Cardiac septum (tissue), 1 donor: Measurements from ENCODE around the gene NEMP2. TPM values are rescaled to one million over a fixed set of nuclear protein-coding genes. Genes with fewer than 3 reads are reported as not detected.

ENCODE experiments used
- DNase-seq: peaks from one replicate; pipeline ENCODE4 v3.0.0-alpha.2; 2020; ENCODE audit warnings: low spot score
- intact Hi-C: fragments of 100-400 bp; cut with DNase I; formaldehyde crosslinking; loops from one replicate; pipeline ENCODE4 v1.14.0; 2022
- total RNA-seq: library from RNA; stranded (reverse); fragmentation: NEBNext Ultra II Directional; extraction: Animal tissue kit (Norgen Biotek cat#: 25700); gene quantifications from one replicate; pipeline ENCODE4 v1.2.1, GENCODE V29; 2021
- donor health status: DM: no; HTN: no; CAD: no.

NEMP2 gene
- total RNA-seq, 1 donor from 2014 or later, result 3.6 TPM

DNA sequence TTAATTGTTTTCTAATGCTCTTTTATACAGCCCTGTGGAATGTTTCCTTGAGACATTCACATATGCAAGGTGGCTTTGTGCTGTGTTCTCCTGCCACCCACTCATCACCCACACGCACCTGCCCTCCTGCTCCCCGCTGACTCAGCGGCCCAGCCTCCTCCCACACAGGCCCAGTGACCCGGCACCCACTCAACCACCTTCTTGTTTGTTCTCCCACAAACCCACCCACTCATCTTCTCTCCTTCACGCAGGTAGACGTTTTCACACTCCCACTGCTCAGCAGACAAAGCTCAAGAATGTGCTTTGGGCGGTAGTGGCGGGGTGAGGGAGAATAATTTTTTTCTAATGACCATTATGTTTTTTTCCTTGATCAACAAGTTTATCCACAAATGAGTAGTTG, 28.6 kb upstream of the NEMP2 start:
- DNase-seq, result no peak
- intact Hi-C loops, result no loop called here

DNA sequence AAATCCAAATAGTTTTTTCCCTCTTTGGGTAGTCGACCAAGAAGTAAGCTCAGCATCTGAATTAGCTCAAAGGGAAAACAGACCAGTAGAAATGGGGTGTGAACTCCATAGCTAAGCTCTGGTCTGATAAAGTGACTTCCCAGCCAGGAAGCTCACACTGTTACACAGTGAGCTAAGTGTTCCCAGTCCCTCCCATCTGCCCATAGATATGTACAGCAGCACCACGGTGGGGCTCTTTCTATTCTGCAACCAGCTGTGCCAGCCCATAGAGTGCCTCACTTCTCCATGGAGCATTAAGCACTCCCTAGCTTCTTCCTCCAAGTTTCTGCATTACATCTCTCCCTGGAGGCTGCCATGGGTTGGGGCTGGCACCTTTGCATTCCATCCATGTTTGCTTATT, 27.6 kb upstream of the NEMP2 start:
- DNase-seq, result no peak
- intact Hi-C loops, result no loop called here

DNA sequence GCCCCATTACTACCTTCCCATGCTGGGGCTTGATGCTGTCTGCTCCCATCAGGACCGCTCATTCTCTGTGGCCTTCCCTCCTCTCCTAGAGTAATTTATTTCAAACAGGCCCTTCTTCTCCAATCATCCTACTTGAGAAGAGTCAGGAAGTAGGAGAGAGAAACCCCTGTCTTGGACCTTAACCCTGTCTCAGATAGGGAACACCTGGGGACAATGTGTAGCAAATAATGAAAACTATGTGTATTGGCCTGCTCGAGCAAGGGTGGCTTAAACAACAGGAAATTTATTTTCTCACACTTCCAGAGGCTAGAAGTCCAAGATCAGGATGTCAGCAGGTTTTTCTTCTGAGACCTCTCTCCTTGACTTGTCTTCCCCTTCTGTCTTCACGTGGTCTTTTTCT, 26.6 kb upstream of the NEMP2 start:
- no peak for DNase-seq
- intact Hi-C loops, result no loop called here

DNA sequence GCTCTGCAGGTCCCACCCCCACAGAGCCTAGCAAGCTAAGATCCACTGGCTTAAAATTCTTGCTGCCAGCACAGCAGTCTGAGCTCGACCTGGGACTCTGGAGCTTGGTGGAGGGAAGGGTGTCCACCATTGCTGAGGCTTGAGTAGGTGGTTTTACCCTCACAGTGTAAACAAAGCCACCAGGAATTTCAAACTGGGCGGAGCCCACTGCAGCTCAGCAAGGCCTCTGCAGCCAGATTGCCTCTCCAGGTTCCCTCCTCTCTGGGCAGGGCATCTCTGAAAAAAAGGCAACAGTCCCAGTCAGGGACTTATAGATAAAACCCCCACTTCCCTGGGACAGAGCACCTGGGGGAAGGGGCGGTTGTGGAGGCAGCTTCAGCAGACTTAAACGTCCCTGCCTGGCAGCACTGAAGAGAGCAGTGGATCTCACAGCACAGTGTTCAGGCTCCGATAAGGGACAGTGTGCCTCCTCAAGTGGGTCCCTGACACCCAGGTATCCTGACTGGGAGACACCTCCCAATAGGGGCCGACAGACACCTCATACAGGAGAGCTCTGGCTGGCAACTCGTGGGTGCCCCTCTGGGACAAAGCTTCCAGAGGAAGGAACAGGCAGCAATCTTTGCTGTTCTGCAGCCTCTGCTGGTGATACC, 20.0 kb upstream of the NEMP2 start:
- intact Hi-C loops, result no loop called here

DNA sequence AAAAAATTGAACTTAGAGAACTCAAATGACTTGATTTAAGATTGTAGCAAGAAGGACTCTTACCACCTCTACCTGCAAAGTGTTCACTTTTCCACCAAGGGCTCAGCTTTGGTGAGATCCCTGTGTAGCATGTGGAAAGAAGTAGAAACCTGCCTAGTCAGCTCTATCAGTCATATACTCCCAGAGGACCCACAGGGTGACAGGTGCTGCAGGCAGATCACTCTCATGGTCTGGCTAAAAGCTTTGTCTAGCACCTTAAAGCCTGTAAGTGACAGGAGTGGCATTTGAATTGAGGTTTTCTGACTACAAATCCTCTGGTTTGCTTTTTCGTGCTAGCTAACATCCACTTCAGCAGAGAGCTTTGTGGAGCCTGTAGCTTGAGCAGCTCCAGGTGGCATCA, 18.7 kb upstream of the NEMP2 start:
- no peak for DNase-seq
- intact Hi-C loops, result no loop called here

More for the DNA sequence above, 20.0 kb upstream of the NEMP2 start:
- no peak for DNase-seq

DNA sequence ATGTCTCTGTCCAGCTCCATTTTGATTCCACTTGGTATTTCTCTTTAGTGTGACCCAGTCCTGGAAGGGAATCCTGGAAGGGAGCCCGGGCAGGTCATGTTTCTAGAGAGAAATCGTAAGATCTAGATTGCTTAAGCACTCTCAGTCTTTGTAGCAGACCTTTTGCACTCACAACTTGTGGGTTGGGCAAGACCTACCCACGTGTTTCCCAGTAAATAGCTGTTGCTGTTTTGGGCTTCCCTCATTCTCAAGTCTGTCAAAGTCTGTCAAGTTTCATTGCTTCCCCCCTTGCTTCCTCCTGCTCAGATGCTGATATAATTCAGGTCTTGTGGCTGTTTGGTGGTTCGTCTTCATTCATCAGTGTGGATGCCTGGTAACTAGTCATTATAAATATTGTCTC, 17.4 kb upstream of the NEMP2 start:
- DNase-seq, result no peak
- intact Hi-C loops, result no loop called here

DNA sequence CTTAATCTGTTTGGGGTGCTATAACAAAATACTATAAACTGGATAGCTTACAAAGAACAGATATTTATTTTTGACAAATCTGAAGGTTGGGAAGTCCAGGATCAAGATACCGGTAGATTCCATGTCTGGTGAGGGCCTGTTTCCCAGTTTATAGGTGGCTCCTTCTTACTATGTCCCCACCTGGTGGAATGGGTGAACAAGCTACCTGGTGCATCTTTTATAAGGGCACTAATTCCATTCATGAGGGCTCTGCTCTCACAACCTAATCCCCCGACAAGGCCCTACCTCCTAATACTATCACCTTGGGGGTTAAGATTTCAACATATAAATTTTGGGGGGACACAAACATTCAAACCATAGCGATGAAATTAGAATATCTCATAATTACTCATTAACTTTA, 15.6 kb upstream of the NEMP2 start:
- intact Hi-C loops, result no loop called here
- no peak for DNase-seq

DNA sequence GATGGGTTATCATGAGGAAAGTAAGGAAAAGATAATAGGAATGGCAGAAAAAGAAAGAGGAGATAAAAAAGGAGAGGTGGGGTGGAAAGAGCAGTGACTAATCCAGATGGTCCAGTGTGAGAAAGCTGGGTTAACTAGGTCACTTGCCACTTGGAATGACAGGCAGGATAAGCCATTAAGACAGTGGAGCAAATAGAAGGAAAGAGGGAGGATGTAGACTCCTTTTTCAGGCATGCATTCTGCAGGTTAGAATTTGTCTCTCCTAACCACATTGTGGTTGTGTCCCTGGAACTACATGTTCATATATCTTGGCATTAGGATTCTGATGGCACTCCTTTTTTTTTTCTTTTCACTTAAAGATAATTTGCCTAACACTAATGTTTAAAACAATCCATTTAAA, 13.4 kb upstream of the NEMP2 start:
- no peak for DNase-seq
- intact Hi-C loops, result no loop called here

DNA sequence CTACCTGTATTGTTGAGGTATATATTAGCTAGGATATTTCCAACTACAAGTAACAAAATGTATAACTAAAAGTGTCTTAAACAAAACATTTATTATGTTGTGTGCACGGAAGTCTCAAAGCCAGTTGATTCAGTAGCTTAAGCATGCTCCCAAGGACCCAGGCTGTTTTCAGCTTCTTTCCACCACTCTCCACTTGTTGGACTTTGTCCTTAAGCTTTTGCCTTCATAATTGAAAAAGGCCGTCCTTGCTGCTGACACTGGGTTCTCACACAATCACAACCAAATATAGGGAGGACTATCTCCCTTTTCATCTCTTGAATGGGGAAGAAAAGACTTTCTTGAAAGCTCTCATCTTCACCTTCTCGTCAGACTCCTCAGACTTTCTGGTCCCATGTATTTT, 12.2 kb upstream of the NEMP2 start:
- intact Hi-C loops, result no loop called here
- DNase-seq, result no peak

DNA sequence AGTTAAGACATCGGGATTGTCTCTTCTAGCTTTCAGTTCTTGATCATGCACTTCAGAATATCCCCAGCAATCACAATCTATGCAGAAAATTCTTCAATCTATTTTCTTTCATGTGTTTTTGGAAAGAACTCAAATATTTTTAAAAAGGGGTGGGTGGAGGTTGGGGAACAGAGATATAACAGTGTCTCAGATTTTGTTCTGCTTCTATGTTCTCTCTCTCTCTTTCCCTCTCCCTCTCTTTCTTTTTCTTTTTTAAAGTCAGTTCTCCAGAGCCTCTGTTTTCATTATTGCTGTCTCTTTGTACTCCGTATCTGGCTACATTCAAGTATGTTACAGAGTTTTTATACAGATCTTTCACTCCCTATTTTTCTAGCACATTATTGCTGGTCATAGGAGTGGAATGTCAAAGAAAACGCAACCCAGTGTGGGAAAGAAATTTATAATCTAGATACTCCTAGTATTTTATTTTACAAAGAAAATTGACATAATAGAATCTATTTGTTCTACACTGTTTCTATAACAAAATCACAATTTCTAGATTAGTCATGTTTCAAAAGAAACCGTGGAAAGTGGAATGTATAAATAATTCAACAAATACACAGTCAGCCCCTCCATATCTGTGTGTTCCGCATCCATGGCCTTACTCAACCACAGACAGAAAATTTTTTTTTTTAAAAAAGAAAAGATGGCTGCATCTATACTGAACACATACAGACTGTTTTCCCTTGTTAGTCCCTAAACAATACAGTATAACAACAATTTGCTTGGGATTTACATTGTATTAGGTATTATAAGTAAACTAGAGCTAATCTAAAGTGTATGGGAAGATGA, 11.2 kb upstream of the NEMP2 start:
- DNase-seq, result no peak
- intact Hi-C loops, result no loop called here

DNA sequence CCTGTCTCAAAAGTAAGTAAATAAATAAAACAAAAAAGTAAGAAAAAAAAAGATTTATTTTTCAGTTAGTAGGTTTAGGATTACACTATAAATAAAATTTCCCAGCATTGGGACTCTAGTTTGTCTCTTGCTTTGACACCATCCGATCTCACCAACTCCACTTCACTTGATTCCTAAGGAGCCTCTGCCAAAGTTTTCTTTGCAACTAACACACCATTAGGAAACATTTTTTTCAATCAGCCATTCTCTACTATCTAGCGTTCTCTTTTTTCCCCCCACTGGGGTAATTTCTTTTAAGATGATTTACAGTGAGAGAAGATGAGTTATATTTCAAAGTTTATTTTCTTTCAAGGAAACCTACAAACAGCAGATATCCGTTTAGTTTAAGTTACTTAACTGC, 10.6 kb upstream of the NEMP2 start:
- DNase-seq, result no peak
- intact Hi-C loops, result no loop called here

DNA sequence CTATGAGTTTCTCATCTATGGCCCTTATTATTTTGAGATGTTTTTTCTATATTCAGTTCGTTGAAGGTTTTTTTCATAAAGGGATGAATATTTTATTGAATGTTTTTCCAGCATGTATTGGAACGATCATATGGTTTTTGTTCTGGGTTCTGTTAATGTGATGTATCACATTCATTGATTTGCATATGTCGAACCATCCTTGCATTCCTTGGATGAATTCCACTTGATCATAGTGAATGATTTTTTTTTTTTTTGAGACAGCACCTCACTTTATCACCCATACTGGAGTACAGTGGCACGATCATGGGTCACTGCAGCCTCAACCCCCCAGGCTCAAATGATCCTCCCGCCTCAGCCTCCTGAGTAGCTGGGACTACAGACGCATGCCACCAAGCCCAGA, 5.5 kb upstream of the NEMP2 start:
- intact Hi-C loops, result no loop called here
- no peak for DNase-seq

DNA sequence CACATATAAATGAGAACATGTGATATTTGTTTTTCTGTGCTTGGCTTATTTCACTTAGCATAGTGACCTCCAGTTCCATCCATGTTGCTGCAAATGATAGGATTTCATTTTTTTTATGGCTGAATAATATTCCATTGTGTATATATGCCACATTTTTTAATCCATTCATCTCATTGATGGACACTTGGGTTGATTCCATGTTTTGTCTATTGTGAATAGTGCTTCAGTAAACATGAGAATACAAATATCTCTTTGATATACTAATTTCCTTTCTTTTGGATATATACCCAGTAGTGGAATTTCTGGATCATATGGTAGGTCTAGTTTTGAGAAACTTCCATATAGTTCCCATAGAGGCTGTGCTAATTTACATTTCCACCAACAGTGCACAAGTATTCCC, 3.7 kb upstream of the NEMP2 start:
- intact Hi-C loops, result loop anchor here (10.0 kb wide), 1 partner anchor 487 kb away; no protein-coding TSS in a partner anchor
- DNase-seq, result no peak

DNA sequence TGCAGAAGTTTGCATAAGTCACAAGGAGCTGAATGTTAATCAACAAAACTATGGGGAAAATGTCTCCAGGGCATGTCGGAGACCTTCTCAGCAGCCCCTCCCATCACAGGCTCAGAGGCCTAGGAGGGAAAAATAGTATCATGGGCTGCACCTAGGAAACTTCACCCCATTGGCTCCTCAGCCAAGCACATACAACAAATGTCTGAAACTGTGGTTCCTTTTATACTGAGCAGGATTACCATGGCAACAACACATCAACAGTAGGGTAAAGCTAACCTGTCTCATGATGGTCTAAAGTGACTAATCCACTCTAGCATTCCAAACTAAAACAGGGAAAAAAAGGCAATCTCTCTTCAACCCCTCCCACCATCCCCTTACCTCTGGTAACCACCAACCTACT, 3.2 kb upstream of the NEMP2 start:
- intact Hi-C loops, result loop anchor here (10.0 kb wide), 1 partner anchor 487 kb away; no protein-coding TSS in a partner anchor
- no peak for DNase-seq

DNA sequence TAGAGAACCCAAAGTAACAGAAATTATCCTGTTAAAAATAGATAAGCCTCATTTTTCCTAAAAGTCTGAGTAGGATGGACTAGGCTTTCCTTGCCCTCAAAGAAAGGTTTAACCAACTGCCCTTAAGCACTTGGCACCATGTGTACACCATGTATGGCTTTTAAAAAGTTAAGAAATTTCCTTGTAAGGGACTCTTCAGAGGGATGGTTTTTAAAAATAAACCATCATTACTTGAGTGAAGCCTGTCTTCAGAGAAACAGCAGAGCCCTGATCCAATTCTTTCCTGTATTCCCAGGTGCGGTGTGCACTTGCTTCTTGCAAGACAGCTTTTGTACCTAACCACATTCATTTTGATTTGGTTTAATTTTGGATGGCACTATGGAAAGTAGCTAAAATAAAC, 1.1 kb upstream of the NEMP2 start:
- DNase-seq, result no peak
- intact Hi-C loops, result loop anchor here (10.0 kb wide), 1 partner anchor 489 kb away; no protein-coding TSS in a partner anchor

DNA sequence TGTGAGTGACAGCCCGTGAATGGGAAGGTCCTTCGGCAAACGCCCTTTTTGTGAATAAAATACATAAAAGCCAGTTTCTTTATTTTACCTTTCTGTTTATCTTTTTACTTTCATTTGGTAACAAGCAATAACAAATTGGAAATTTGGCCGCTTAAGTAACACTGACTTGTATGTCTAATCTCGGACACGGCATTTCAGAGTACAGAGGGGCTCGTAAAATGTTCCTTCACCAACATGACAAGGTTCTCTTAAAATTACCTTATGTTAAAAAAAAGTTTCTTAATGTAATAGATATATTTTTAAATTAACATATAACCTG, 558 bp upstream of the NEMP2 start:
- no peak for DNase-seq

DNA sequence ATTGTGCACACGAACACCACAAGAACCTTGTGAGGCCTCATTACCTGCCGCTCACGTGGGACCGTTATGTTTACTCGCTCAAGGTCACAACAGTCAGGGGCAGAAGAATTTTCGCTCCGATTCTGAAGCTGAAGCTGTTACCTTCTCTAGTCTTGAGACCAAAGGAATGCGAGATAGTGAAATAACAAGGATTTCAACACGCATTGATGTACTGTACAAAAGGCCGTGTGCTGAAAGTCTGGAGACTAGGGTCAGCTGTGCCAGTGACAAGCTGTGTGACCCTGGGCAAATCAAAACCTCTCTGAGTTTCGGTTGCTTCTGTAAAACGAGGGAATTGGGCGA, 583 bp downstream of the NEMP2 start:
- DNase-seq, result no peak

More for the DNA sequence above, 558 bp upstream of the NEMP2 start:
- intact Hi-C loops, result loop anchor here (10.0 kb wide), 1 partner anchor 490 kb away; no protein-coding TSS in a partner anchor

DNA sequence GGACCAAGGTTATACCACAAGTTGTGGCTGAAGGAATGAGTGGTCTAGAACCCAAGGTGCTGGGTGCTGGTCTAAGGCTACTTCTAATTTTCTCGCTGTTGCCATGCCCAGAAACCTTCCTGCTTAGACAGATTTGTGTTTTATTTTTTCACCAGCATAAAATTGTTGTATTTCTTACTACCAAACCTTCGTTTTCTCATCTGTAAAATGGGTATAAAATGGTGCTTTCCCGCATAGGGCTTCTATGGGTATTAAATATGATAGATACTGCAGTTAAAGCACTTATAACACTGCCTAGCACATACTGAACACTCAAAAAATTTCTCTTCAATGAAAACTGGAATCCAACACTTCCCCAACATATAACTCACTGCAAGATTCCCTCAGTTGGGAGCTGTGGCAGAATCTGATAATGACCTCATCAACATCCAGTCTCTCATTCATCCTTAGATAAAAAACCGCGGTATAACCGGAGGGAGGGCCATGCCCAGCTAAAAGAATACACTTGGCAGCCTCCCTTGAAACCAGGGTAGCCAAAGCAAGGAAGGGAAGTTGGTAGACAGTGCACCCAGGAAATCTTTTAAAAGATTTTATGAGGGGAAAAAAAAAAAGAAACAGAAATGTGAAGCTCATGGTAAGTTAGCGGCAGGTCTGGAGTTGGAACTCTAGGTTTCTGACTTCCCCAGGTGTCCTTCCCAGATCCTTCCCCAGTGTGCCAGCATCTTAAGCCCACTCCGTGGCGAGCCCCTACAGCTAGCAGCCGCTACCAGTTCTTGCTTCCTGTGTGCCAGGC, 1.2 kb downstream of the NEMP2 start:
- DNase-seq, result no peak
- intact Hi-C loops, result loop anchor here (5.0 to 10.0 kb wide), 2 partner anchors 49 to 491 kb away; no protein-coding TSS in a partner anchor

More for the DNA sequence above, 583 bp downstream of the NEMP2 start:
- intact Hi-C loops, result loop anchor here (1.0 to 10.0 kb wide), 3 partner anchors 48 to 491 kb away; no protein-coding TSS in a partner anchor

DNA sequence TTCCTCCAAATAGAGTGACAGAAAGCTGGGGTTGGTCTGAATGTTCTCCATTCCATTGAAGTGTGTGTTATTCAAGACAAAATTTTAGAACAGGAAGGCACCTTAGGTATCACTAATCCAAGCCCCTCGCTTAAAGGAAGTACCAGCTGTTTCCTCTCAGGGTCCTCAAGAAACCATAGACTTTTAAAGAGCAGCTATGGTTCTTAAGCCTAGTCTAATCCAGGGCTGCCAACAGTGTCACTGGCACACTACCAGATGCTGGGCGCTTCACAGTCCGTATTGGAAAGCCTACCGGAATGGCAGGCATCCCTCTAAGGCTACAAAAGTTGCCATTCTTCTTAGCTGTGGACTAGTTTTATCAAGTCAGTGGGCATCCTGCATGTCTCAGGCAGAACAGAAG, 1.9 kb downstream of the NEMP2 start:
- intact Hi-C loops, result loop anchor here (5.0 to 10.0 kb wide), 2 partner anchors 50 to 492 kb away; no protein-coding TSS in a partner anchor
- DNase-seq, result no peak

DNA sequence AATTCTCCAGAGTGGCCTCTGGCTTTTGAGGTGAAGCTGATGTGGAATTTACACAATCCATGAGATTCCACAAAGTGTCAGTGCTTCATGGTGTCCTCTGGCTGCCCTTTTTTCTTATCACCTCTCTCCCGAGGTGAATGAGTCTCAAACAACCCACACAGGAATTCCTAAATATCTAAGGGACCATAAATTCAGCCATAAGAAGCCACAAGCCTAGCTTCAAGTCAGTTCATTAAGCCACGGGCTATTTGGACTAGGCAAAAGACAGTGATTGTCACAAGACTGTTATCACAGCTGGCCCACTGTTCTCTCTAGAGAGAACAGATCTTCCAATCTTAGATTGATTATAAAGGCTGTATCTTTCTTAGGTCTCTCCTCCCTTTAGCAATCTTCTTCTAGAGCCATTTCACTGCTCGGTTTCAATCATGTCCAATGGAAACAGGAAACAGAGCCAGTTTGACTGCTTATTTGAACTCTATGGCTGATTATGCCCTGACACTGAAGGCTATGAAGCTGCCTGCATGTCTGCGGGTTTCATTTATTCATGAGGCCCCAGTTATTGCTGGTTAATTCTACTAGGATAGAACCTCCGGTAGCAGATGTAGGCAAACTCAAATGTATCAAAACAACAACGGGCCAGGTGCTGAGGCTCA, 4.1 kb downstream of the NEMP2 start:
- intact Hi-C loops, result loop anchor here (5.0 to 10.0 kb wide), 2 partner anchors 52 to 494 kb away; no protein-coding TSS in a partner anchor
- no peak for DNase-seq
